ENCODE results near the gene SERPINE1.
"Not testable (repeated sequence)": the region's sequence is repeated elsewhere in the genome, so short reads cannot be mapped to it uniquely, and the experiment has no call there.

SERPINE1 gene

DNA sequence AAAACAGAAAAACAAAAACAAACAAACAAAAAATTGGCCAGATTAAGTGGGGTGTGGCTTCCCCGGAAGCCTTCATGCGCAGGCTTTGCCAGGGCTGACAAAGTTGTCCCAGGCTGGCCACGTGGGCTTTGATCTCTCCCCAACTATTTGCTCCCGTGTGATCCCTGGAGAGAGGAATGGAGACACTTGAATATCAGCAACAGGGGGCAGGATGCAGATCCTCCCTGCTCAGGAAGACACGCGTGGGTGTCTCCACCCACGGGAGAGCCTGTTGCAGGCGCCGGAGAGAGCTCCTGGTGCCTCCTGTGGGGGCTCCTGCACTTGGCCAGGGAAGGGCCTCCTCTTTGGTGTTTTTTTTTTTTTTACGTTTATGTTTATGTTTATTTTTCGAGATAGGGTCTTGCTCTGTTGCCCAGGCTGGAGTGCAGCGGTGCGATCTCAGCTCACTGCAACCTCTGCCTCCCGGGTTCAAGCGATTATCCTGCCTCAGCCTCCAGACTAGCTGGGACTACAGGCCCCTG, 22.7 kb upstream of the SERPINE1 start:
- H3K27ac ChIP-seq (ENCODE audit: low read length), result no peak overlapping the region
- H3K27me3 ChIP-seq (ENCODE audit: low read depth, low read length), result no peaks in the 10 kb centered on the region
- no peak overlapping the region for H3K4me3 ChIP-seq (ENCODE audit: low read depth in 1 of 2, low read length in 2 of 2)
- H3K9me3 ChIP-seq (ENCODE audit: control insufficient read depth in 1 of 2, low read length in 2 of 2), result no peaks in the 10 kb centered on the region
- H3K36me3 ChIP-seq (ENCODE audit: control insufficient read depth in 1 of 2, insufficient read depth in 2 of 2, low read length in 2 of 2), result no peaks in the 10 kb centered on the region
- peaks cover 5% of the 10 kb centered on the region in 2 donors for H3K4me1 ChIP-seq (ENCODE audit: control insufficient read depth in 1 of 2, insufficient read depth in 2 of 2, low read length in 2 of 2)

GRCh38 chr7:101104799-101105198, 22.1 kb upstream of the SERPINE1 start:
- Histone ChIP-seq H3K4me3 (ENCODE audit: low read depth in 1 of 2, low read length in 2 of 2) (no peak overlapping the region), H3K4me1 (ENCODE audit: control insufficient read depth in 1 of 2, insufficient read depth in 2 of 2, low read length in 2 of 2) (peaks cover 5% of the 10 kb centered on the region in 2 donors), H3K9me3 (ENCODE audit: control insufficient read depth in 1 of 2, low read length in 2 of 2) (no peaks in the 10 kb centered on the region), H3K36me3 (ENCODE audit: control insufficient read depth in 1 of 2, insufficient read depth in 2 of 2, low read length in 2 of 2) (no peaks in the 10 kb centered on the region), H3K27me3 (ENCODE audit: low read depth, low read length) (no peaks in the 10 kb centered on the region), H3K27ac (ENCODE audit: low read length) (no peak overlapping the region)

GRCh38 chr7:101105248-101105647, 21.7 kb upstream of the SERPINE1 start:
- H3K4me3 ChIP-seq (ENCODE audit: low read depth in 1 of 2, low read length in 2 of 2); H3K36me3 ChIP-seq (ENCODE audit: control insufficient read depth in 1 of 2, insufficient read depth in 2 of 2, low read length in 2 of 2); H3K27ac ChIP-seq (ENCODE audit: low read length); H3K4me1 ChIP-seq (ENCODE audit: control insufficient read depth in 1 of 2, insufficient read depth in 2 of 2, low read length in 2 of 2); H3K27me3 ChIP-seq (ENCODE audit: low read depth, low read length); H3K9me3 ChIP-seq (ENCODE audit: control insufficient read depth in 1 of 2, low read length in 2 of 2): not testable (repeated sequence)

DNA sequence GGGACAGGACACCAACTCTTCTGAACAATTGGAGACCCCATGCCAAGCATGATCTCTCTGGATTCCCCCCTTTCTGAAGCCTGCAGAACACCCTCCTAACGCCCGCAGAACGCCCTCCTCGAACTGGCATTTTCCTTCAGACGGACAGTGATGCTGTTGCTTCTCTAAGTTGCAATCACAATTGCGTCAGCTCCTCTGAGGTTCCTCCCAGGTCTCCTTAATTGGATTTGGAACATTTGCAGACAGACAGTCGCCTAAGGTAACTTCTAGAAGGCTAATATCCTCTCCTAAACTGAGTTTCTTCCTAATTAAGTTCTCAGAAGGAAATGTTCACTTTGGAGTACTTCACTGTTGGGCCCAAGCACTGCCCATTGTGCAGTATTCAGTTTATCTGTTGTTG, 20.5 kb upstream of the SERPINE1 start:
- Histone ChIP-seq H3K9me3 (ENCODE audit: control insufficient read depth in 1 of 2, low read length in 2 of 2) (no peaks in the 10 kb centered on the region), H3K27ac (ENCODE audit: low read length) (no peak overlapping the region), H3K4me1 (ENCODE audit: control insufficient read depth in 1 of 2, insufficient read depth in 2 of 2, low read length in 2 of 2) (no peaks in the 10 kb centered on the region), H3K4me3 (ENCODE audit: low read depth in 1 of 2, low read length in 2 of 2) (no peak overlapping the region), H3K36me3 (ENCODE audit: control insufficient read depth in 1 of 2, insufficient read depth in 2 of 2, low read length in 2 of 2) (no peaks in the 10 kb centered on the region), H3K27me3 (ENCODE audit: low read depth, low read length) (no peaks in the 10 kb centered on the region)

DNA sequence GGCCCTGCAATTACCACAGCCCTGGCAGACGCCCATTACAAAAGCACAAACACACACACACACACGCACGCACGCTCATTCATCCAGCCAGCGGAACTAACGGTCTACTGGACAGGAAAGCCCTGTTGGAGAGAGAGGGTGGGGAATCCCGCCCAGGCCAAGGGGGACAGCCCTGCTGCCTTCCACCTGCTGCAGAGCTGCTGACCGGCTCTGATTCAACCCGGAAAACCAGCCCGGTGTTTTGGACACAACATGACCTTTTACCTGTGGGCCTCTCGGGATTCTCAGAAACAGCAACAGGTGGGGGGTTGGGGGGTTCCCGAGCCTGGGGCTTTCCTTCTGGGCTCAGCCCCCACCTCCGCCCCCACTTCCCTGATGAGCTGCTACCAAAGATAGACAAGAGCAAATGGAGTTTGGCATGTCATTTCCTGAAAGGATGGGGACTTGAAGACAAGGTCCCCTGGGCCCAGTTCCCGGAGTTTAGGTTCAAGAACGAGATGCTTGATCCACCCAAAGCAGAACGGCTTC, 18.5 kb upstream of the SERPINE1 start:
- Histone ChIP-seq H3K4me3 (ENCODE audit: low read depth in 1 of 2, low read length in 2 of 2) (no peak overlapping the region), H3K36me3 (ENCODE audit: control insufficient read depth in 1 of 2, insufficient read depth in 2 of 2, low read length in 2 of 2) (no peaks in the 10 kb centered on the region), H3K27me3 (ENCODE audit: low read depth, low read length) (no peaks in the 10 kb centered on the region), H3K4me1 (ENCODE audit: control insufficient read depth in 1 of 2, insufficient read depth in 2 of 2, low read length in 2 of 2) (no peaks in the 10 kb centered on the region), H3K27ac (ENCODE audit: low read length) (no peak overlapping the region), H3K9me3 (ENCODE audit: control insufficient read depth in 1 of 2, low read length in 2 of 2) (no peaks in the 10 kb centered on the region)

- H3K4me3 ChIP-seq (ENCODE audit: low read depth in 1 of 2, low read length in 2 of 2), result no peak overlapping the region
- H3K27ac ChIP-seq (ENCODE audit: low read length), result no peak overlapping the region
- no peaks in the 10 kb centered on the region for H3K9me3 ChIP-seq (ENCODE audit: control insufficient read depth in 1 of 2, low read length in 2 of 2)
- no peaks in the 10 kb centered on the region for H3K27me3 ChIP-seq (ENCODE audit: low read depth, low read length)
- no peaks in the 10 kb centered on the region for H3K4me1 ChIP-seq (ENCODE audit: control insufficient read depth in 1 of 2, insufficient read depth in 2 of 2, low read length in 2 of 2)
- no peaks in the 10 kb centered on the region for H3K36me3 ChIP-seq (ENCODE audit: control insufficient read depth in 1 of 2, insufficient read depth in 2 of 2, low read length in 2 of 2)
These were observed 17.9 kb upstream of the SERPINE1 start for GRCh38 chr7:101108961-101109360.

DNA sequence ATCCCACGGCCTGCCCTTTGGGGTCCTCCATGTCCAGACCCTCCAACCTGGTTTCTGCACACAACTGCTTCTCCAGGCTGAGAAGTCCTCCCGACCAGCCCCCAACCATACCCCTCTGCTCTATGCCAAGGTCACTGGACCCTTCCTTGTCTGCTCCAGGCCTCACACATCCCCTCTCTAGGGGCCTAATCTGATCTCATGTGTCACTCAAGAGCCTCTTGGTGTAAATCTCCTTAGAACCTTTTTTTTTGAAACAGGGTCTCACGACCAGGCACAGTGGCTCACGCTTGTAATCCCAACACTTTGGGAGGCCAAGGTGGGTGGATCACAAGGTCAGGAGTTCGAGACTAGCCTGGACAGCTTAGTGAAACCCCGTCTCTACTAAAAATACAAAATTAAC, 17.5 kb upstream of the SERPINE1 start:
- Histone ChIP-seq H3K9me3 (ENCODE audit: control insufficient read depth in 1 of 2, low read length in 2 of 2) (no peaks in the 10 kb centered on the region), H3K4me3 (ENCODE audit: low read depth in 1 of 2, low read length in 2 of 2) (no peak overlapping the region), H3K4me1 (ENCODE audit: control insufficient read depth in 1 of 2, insufficient read depth in 2 of 2, low read length in 2 of 2) (no peaks in the 10 kb centered on the region), H3K27ac (ENCODE audit: low read length) (no peak overlapping the region), H3K27me3 (ENCODE audit: low read depth, low read length) (no peaks in the 10 kb centered on the region), H3K36me3 (ENCODE audit: control insufficient read depth in 1 of 2, insufficient read depth in 2 of 2, low read length in 2 of 2) (no peaks in the 10 kb centered on the region)

- H3K9me3 ChIP-seq (ENCODE audit: control insufficient read depth in 1 of 2, low read length in 2 of 2), result no peaks in the 10 kb centered on the region
- no peak overlapping the region for H3K4me3 ChIP-seq (ENCODE audit: low read depth in 1 of 2, low read length in 2 of 2)
- no peak overlapping the region for H3K27ac ChIP-seq (ENCODE audit: low read length)
These were observed 15.6 kb upstream of the SERPINE1 start for GRCh38 chr7:101111261-101111660.

GRCh38 chr7:101112233-101112632, 14.7 kb upstream of the SERPINE1 start:
- Histone ChIP-seq H3K9me3 (ENCODE audit: control insufficient read depth in 1 of 2, low read length in 2 of 2) (no peaks in the 10 kb centered on the region), H3K36me3 (ENCODE audit: control insufficient read depth in 1 of 2, insufficient read depth in 2 of 2, low read length in 2 of 2) (no peaks in the 10 kb centered on the region), H3K27me3 (ENCODE audit: low read depth, low read length) (no peaks in the 10 kb centered on the region), H3K4me3 (ENCODE audit: low read depth in 1 of 2, low read length in 2 of 2) (no peak overlapping the region), H3K4me1 (ENCODE audit: control insufficient read depth in 1 of 2, insufficient read depth in 2 of 2, low read length in 2 of 2) (no peaks in the 10 kb centered on the region), H3K27ac (ENCODE audit: low read length) (no peak overlapping the region)

More at GRCh38 chr7:101111261-101111660, 15.6 kb upstream of the SERPINE1 start:
- no peaks in the 10 kb centered on the region for H3K27me3 ChIP-seq (ENCODE audit: low read depth, low read length)
- no peaks in the 10 kb centered on the region for H3K36me3 ChIP-seq (ENCODE audit: control insufficient read depth in 1 of 2, insufficient read depth in 2 of 2, low read length in 2 of 2)
- no peaks in the 10 kb centered on the region for H3K4me1 ChIP-seq (ENCODE audit: control insufficient read depth in 1 of 2, insufficient read depth in 2 of 2, low read length in 2 of 2)

GRCh38 chr7:101113140-101113539, 13.8 kb upstream of the SERPINE1 start:
- H3K4me1 ChIP-seq (ENCODE audit: control insufficient read depth in 1 of 2, insufficient read depth in 2 of 2, low read length in 2 of 2); H3K4me3 ChIP-seq (ENCODE audit: low read depth in 1 of 2, low read length in 2 of 2); H3K27me3 ChIP-seq (ENCODE audit: low read depth, low read length); H3K9me3 ChIP-seq (ENCODE audit: control insufficient read depth in 1 of 2, low read length in 2 of 2); H3K36me3 ChIP-seq (ENCODE audit: control insufficient read depth in 1 of 2, insufficient read depth in 2 of 2, low read length in 2 of 2); H3K27ac ChIP-seq (ENCODE audit: low read length): not testable (repeated sequence)

DNA sequence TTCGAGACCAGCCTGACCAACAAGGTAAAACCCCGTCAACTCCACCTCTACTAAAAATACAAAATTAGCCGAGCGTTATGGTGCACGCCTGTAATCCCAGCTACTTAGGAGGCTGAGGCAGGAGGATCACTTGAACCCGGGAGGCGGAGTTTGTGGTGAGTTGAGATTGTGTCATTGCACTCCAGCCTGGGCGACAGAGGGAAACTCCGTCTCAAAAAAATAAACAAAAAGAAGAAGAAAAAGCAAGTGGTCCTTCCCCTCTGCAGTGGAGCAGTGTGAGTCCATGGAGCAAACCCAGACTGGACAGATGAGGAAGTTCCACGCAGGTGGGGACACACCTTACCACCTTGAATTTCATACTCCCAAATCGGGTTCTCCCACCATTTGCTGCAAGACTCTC, 13.1 kb upstream of the SERPINE1 start:
- Histone ChIP-seq H3K27me3 (ENCODE audit: low read depth, low read length) (no peaks in the 10 kb centered on the region), H3K4me1 (ENCODE audit: control insufficient read depth in 1 of 2, insufficient read depth in 2 of 2, low read length in 2 of 2) (no peaks in the 10 kb centered on the region), H3K4me3 (ENCODE audit: low read depth in 1 of 2, low read length in 2 of 2) (no peak overlapping the region), H3K27ac (ENCODE audit: low read length) (no peak overlapping the region), H3K9me3 (ENCODE audit: control insufficient read depth in 1 of 2, low read length in 2 of 2) (no peaks in the 10 kb centered on the region), H3K36me3 (ENCODE audit: control insufficient read depth in 1 of 2, insufficient read depth in 2 of 2, low read length in 2 of 2) (no peaks in the 10 kb centered on the region)

DNA sequence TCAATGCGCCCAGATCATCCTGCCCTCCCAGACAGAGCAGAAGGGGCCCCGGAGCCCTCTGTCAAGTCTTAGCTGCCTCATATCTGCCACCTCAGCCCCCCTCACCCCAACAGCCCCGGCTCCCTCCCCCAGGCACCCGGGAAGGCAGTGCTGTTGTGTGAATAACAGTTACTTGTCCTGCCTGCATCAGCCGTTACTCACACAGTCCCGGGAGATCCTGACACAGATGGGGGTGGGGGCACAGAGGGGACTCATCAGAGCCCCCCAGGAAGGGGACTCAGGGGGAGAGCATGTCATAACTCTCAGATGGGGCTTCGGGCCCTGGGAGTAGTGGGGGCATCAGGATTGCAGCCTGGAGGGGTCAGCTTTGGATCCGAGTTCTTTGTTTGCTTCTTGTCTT, 12.4 kb upstream of the SERPINE1 start:
- no peaks in the 10 kb centered on the region for H3K27me3 ChIP-seq (ENCODE audit: low read depth, low read length)
- H3K27ac ChIP-seq (ENCODE audit: low read length), result no peak overlapping the region
- H3K36me3 ChIP-seq (ENCODE audit: control insufficient read depth in 1 of 2, insufficient read depth in 2 of 2, low read length in 2 of 2), result no peaks in the 10 kb centered on the region
- H3K4me3 ChIP-seq (ENCODE audit: low read depth in 1 of 2, low read length in 2 of 2), result no peak overlapping the region
- no peaks in the 10 kb centered on the region for H3K9me3 ChIP-seq (ENCODE audit: control insufficient read depth in 1 of 2, low read length in 2 of 2)
- no peaks in the 10 kb centered on the region for H3K4me1 ChIP-seq (ENCODE audit: control insufficient read depth in 1 of 2, insufficient read depth in 2 of 2, low read length in 2 of 2)

All from muscle layer of duodenum (tissue), 2 donors.